ENCODE data around the gene ZNF398.

ZNF398 gene

GRCh38 chr7:149153346-149153745 lies 6.1 kb downstream of the ZNF398 start:
- DNase-seq (ENCODE audit: low read depth in 2 of 2) = no peak
- H3K4me3 ChIP-seq (replicated peaks in 1 of 2; ENCODE audit: low read depth in 2 of 2, low read length in 2 of 2) = no peak overlapping the region
- TF ChIP-seq CTCF (IDR thresholded peaks at IDR 0.05; ENCODE audit: low read depth, low read length) = no peak

- TF ChIP-seq CTCF (IDR thresholded peaks at IDR 0.05; ENCODE audit: low read depth, low read length) = no peak
- no peak for DNase-seq (ENCODE audit: low read depth in 2 of 2)
These were observed 6.8 kb downstream of the ZNF398 start for GRCh38 chr7:149154056-149154455.

GRCh38 chr7:149156898-149157297 lies 9.6 kb downstream of the ZNF398 start:
- no peak for TF ChIP-seq CTCF (IDR thresholded peaks at IDR 0.05; ENCODE audit: low read depth, low read length)
- DNase-seq (ENCODE audit: low read depth in 2 of 2) = no peak
- no peak overlapping the region for H3K4me3 ChIP-seq (replicated peaks in 1 of 2; ENCODE audit: low read depth in 2 of 2, low read length in 2 of 2)

More at GRCh38 chr7:149154056-149154455, 6.8 kb downstream of the ZNF398 start:
- no peak overlapping the region for H3K4me3 ChIP-seq (replicated peaks in 1 of 2; ENCODE audit: low read depth in 2 of 2, low read length in 2 of 2)

- no peak overlapping the region for H3K4me3 ChIP-seq (replicated peaks in 1 of 2; ENCODE audit: low read depth in 2 of 2, low read length in 2 of 2)
- TF ChIP-seq CTCF (IDR thresholded peaks at IDR 0.05; ENCODE audit: low read depth, low read length) = no peak
- DNase-seq (ENCODE audit: low read depth in 2 of 2) = peak in 1 of 2 donors; percentile 41
These were observed 14.1 kb downstream of the ZNF398 start for GRCh38 chr7:149161241-149161848.

- no peak for DNase-seq (ENCODE audit: low read depth in 2 of 2)
- H3K4me3 ChIP-seq (replicated peaks in 1 of 2; ENCODE audit: low read depth in 2 of 2, low read length in 2 of 2) = no peak overlapping the region
- no peak for TF ChIP-seq CTCF (IDR thresholded peaks at IDR 0.05; ENCODE audit: low read depth, low read length)
These were observed 18.9 kb downstream of the ZNF398 start for GRCh38 chr7:149166142-149166541.

- no peak for TF ChIP-seq CTCF (IDR thresholded peaks at IDR 0.05; ENCODE audit: low read depth, low read length)
- no peak overlapping the region for H3K4me3 ChIP-seq (replicated peaks in 1 of 2; ENCODE audit: low read depth in 2 of 2, low read length in 2 of 2)
- DNase-seq (ENCODE audit: low read depth in 2 of 2) = no peak
These were observed 19.5 kb downstream of the ZNF398 start for GRCh38 chr7:149166630-149167352.

Measured in cardiac fibroblast (primary cell).